Activated CD8-positive, alpha-beta memory T cell treated with anti-CD3 and anti-CD28 coated beads, Interleukin-2, amount 10 ng/mL, durations not matched to agents 7 days and 5 days (primary cell): ENCODE results near the gene USP3. TPM values are rescaled to one million over a fixed set of nuclear protein-coding genes. Genes with fewer than 3 reads are reported as not detected.
"Not testable (repeated sequence)": the region's sequence is repeated elsewhere in the genome, so short reads cannot be mapped to it uniquely, and the experiment has no call there.

Experiments
- ATAC-seq: fragments of 150-1000 bp; cut with Tn5 transposase; one replicate; pipeline ENCODE4 v1.10.0; 2021; ENCODE audit warnings: moderate library complexity
- CTCF ChIA-PET: fragments of 350-600 bp; sonication (Branson Sonifier 250); formaldehyde crosslinking; loops from one replicate; lab custom pipeline; 2021; ENCODE audit warnings: antibody characterized with exemption; lab: Charles Lee
- DNase-seq: peaks from one replicate; pipeline ENCODE4 v3.0.0-alpha.2; 2020
- H3K27ac Mint-ChIP-seq: one replicate; pipeline ENCODE4 v1.8.0; 2021; ENCODE audit warnings: mild to moderate bottlenecking, mixed read lengths
- H3K27me3 Mint-ChIP-seq: one replicate; pipeline ENCODE4 v1.8.0; 2021; ENCODE audit warnings: mixed read lengths
- H3K36me3 Mint-ChIP-seq: one replicate; pipeline ENCODE4 v1.8.0; 2021; ENCODE audit warnings: mild to moderate bottlenecking, mixed read lengths
- H3K4me1 Mint-ChIP-seq: one replicate; pipeline ENCODE4 v1.8.0; 2021; ENCODE audit warnings: mixed read lengths
- H3K4me3 Mint-ChIP-seq: one replicate; pipeline ENCODE4 v1.8.0; 2021; ENCODE audit warnings: mild to moderate bottlenecking, moderate library complexity, mixed read lengths
- H3K9me3 Mint-ChIP-seq: one replicate; pipeline ENCODE4 v1.8.0; 2022; ENCODE audit warnings: low read depth, mixed read lengths
- total RNA-seq, 2 experiments: library from RNA; stranded (reverse); gene quantifications; one replicate each; pipeline ENCODE4 v1.2.3, GENCODE V29; 2021

USP3 gene
- total RNA-seq, 2 experiments from 2014 or later, result 50.5 to 67.1 TPM

DNA sequence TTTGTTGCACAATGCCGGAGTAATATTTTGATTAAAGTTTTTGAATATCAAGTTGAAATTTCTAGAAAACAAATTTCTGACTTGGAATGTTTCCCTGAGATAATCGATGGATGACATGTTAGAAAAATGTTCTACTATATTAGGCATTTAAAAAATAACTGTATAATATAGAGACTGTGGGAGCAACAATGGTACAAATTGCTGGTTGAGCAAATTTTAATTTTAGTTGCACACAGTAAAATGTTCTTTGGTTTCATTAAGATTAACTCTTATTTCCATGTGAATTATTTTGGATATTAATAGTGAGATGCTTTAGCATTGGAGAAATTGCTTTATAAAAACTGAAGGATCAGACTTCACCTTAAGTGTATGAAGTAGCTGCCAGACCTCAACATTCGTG is 9.3 kb downstream of the USP3 start:
- H3K4me1 Mint-ChIP-seq, result peaks cover 70% of the 10 kb centered on the region
- no peak overlapping the region for H3K27ac Mint-ChIP-seq
- CTCF ChIA-PET, result interaction anchor here (1.0 to 1.1 kb wide), 3 partner anchors 8 to 26 kb away, joined by 3 to 5 read pairs (median 3); no protein-coding TSS in a partner anchor
- H3K36me3 Mint-ChIP-seq, result peaks cover 1% of the 10 kb centered on the region
- no peak for ATAC-seq
- no peak for DNase-seq
- H3K9me3 Mint-ChIP-seq, result no peaks in the 10 kb centered on the region
- H3K27me3 Mint-ChIP-seq, result no peaks in the 10 kb centered on the region
- H3K4me3 Mint-ChIP-seq, result no peak overlapping the region

DNA sequence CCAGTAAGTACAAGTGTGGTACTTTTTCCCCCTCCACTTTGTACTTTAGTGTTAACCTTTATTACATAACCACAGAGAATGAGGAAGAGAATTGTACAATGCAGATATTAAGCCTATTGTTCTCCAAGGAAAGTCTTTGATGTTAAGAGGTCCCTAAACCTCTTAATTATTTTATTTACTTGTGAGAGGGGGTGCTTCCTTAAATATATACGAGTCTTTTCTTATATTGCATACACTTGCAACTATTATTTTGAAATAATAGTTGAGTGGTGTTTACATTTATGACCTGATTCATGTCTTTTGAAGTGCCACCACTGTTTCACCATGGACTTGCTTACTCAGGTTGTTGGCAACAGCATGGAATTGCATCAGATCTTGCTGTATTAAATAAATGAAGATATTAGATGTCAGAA is 10.1 kb downstream of the USP3 start:
- H3K4me3 Mint-ChIP-seq, result no peak overlapping the region
- H3K27ac Mint-ChIP-seq, result no peak overlapping the region
- CTCF ChIA-PET, result interaction anchor here (0.9 to 1.1 kb wide), 3 partner anchors 9 to 85 kb away, joined by 3 read pairs; no protein-coding TSS in a partner anchor
- H3K36me3 Mint-ChIP-seq, result peaks cover 1% of the 10 kb centered on the region
- H3K27me3 Mint-ChIP-seq, result no peaks in the 10 kb centered on the region
- peaks cover 67% of the 10 kb centered on the region for H3K4me1 Mint-ChIP-seq
- ATAC-seq (no peak), DNase-seq (no peak)
- H3K9me3 Mint-ChIP-seq, result no peaks in the 10 kb centered on the region

DNA sequence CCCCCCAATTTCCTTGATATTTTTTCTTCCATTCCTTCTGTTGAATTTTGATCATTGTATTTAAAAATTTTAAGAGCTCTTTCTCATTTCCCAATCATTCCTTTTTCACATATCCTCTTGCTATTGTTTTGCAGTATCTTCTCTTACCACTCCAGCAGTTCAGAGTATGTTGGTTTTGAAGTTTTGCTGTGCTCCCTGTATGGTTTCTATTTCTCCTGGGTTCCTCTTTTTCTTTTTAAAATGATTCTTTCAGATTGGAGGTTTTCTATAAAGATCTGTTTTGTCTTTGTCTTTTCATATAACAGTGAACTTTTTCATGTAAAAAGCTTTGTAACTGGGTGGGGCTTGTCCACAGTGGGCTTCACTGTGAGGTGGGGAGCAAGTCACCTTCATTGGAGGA is 12.8 kb downstream of the USP3 start:
- CTCF ChIA-PET, result interaction anchor here (0.8 to 1.5 kb wide), 6 partner anchors 18 to 83 kb away, joined by 3 to 6 read pairs (median 4); no protein-coding TSS in a partner anchor
- ATAC-seq (no peak), DNase-seq (no peak)
- Mint-ChIP-seq H3K4me3 (no peak overlapping the region), H3K27ac (no peak overlapping the region), H3K9me3 (no peaks in the 10 kb centered on the region), H3K4me1 (peaks cover 47% of the 10 kb centered on the region), H3K27me3 (no peaks in the 10 kb centered on the region), H3K36me3 (peaks cover 3% of the 10 kb centered on the region)

DNA sequence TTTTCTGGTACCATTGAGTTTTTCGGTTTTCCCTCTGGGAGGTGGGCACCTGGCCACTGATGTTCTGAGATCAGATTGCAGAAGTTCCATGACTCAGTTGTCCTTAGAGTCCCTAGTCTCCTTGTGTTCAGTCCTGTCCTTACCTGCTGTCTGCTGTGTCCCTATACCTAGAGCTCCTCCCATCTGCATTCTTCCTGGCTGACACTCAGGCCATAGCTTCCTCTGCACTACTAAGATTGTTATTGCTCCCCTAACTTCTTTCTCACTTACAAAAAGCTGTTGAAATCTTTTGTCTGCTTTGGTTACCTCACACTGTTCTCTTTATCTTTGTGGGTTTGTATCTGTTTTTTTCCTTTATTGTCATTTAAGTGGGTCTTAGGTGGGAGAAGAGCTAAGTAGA is 13.2 kb downstream of the USP3 start:
- H3K27ac Mint-ChIP-seq, result peak overlapping the region; percentile 3

DNA sequence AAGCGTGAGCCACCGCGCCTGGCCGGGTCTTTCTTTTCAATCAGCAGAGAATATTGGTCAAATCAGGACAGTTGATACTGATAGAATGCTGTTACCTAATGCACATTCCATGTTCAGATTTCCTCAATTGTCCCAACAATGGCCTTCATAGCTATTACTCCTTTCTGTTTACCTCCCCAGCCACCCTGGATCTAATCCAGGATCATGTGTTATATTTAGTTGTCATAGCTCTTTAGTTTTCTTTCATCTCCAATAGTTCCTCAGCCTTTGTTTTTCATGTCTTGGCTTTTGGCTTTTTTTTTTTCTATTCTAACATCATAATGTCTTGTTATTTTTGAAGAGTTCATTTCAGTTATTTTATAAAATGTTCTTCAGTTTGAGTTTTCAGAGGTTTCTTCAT is 14.6 kb downstream of the USP3 start:
- DNase-seq (no peak), ATAC-seq (no peak)
- CTCF ChIA-PET, result interaction anchor here (0.7 to 3.0 kb wide), 4 partner anchors 11 to 51 kb away, joined by 3 to 13 read pairs (median 4); no protein-coding TSS in a partner anchor
- Mint-ChIP-seq H3K27me3 (no peaks in the 10 kb centered on the region), H3K36me3 (peaks cover 3% of the 10 kb centered on the region), H3K4me3 (no peak overlapping the region), H3K27ac (no peak overlapping the region), H3K9me3 (no peaks in the 10 kb centered on the region), H3K4me1 (peaks cover 47% of the 10 kb centered on the region)

More for the DNA sequence above, 13.2 kb downstream of the USP3 start:
- Mint-ChIP-seq H3K4me3 (no peak overlapping the region), H3K4me1 (peaks cover 44% of the 10 kb centered on the region), H3K36me3 (peaks cover 3% of the 10 kb centered on the region), H3K27me3 (no peaks in the 10 kb centered on the region), H3K9me3 (no peaks in the 10 kb centered on the region)
- no peak for DNase-seq
- CTCF ChIA-PET, result interaction anchor here (0.8 to 1.5 kb wide), 8 partner anchors 10 to 83 kb away, joined by 3 to 6 read pairs (median 4); no protein-coding TSS in a partner anchor
- ATAC-seq, result peak; percentile 63

DNA sequence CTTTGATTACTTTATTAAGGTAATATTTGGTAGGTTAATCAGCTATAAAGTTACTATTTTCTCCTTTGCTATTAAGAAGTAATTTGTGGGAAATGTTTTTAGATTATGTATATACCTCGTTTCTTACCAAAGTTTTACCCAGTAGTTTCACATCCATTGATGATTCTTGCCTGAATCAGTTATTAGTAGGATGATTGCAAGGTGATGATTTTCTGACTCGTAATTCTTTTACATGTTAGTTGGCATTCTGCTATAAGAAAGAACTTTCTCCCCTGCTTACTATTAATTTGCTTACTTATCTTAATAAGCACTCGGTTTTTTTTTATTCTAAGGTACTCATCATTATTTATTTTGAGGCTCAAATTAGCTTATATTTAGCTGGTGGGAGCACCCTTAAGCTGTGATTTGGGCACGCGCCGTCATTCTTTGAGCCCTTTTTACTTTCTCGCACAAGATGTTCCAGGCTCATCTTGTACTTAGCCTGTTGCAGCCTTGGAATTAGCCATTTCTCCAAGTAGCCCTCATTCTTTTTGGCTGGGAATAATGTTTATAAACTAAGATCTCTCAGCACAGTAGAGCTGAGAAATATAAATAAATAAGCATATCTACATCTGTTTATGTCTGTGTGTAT is 15.3 kb downstream of the USP3 start:
- peaks cover 3% of the 10 kb centered on the region for H3K36me3 Mint-ChIP-seq
- H3K27me3 Mint-ChIP-seq, result no peaks in the 10 kb centered on the region
- H3K27ac Mint-ChIP-seq, result no peak overlapping the region
- H3K4me1 Mint-ChIP-seq, result peaks cover 44% of the 10 kb centered on the region
- no peak for DNase-seq
- ATAC-seq, result no peak
- H3K4me3 Mint-ChIP-seq, result no peak overlapping the region
- H3K9me3 Mint-ChIP-seq, result no peaks in the 10 kb centered on the region
- CTCF ChIA-PET, result interaction anchor here (0.7 to 3.0 kb wide), 6 partner anchors 8 to 1042 kb away, joined by 3 to 13 read pairs (median 4); no protein-coding TSS in a partner anchor

DNA sequence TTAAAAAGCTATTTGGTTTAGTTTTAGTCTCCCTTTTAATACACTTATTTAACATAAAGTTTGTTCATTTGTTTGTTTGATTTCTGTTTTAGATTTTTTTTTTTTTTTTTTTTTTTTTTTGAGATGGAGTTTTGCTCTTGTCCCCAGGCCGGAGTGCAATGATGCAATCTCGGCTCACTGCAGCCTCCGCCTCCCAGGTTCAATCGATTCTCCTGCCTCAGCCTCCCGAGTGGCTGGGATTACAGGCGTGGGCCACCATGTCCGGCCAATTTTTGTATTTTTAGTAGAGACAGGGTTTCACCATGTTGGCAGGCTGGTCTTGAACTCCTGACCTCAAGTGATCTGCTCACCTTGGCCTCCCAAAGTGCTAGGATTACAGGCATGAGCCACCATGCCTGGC is 16.1 kb downstream of the USP3 start:
- not testable (repeated sequence) for H3K4me3 Mint-ChIP-seq, DNase-seq, H3K27me3 Mint-ChIP-seq, H3K36me3 Mint-ChIP-seq, H3K27ac Mint-ChIP-seq, ATAC-seq, H3K9me3 Mint-ChIP-seq
- peaks cover 45% of the 10 kb centered on the region for H3K4me1 Mint-ChIP-seq
- CTCF ChIA-PET, result interaction anchor here (0.7 to 3.0 kb wide), 6 partner anchors 9 to 1043 kb away, joined by 3 to 13 read pairs (median 4); no protein-coding TSS in a partner anchor

DNA sequence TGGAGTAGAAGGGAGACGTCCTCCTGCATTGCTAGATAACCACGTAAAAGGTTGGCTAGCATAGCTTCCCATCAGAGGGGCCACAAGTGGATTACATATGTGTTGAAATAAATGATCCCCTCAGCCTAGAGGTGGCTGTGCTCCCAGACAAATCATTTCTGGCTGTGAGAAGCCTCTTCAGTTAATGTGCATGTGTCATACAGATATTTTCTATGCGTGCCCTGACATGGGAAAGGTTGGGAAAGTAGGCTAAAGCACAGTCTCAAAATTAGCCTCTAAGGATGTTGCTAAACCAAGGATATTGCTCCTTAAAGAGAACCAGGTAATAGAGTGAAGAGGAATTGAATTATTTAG is 17.8 kb downstream of the USP3 start:
- DNase-seq (no peak), ATAC-seq (no peak)
- H3K4me3 Mint-ChIP-seq, result no peak overlapping the region
- no peaks in the 10 kb centered on the region for H3K9me3 Mint-ChIP-seq
- peaks cover 39% of the 10 kb centered on the region for H3K4me1 Mint-ChIP-seq
- CTCF ChIA-PET, result interaction anchor here (1.5 kb wide), 1 partner anchor 12 kb away, joined by 3 read pairs; no protein-coding TSS in a partner anchor
- no peak overlapping the region for H3K27ac Mint-ChIP-seq
- H3K36me3 Mint-ChIP-seq, result peaks cover 6% of the 10 kb centered on the region
- H3K27me3 Mint-ChIP-seq, result no peaks in the 10 kb centered on the region

DNA sequence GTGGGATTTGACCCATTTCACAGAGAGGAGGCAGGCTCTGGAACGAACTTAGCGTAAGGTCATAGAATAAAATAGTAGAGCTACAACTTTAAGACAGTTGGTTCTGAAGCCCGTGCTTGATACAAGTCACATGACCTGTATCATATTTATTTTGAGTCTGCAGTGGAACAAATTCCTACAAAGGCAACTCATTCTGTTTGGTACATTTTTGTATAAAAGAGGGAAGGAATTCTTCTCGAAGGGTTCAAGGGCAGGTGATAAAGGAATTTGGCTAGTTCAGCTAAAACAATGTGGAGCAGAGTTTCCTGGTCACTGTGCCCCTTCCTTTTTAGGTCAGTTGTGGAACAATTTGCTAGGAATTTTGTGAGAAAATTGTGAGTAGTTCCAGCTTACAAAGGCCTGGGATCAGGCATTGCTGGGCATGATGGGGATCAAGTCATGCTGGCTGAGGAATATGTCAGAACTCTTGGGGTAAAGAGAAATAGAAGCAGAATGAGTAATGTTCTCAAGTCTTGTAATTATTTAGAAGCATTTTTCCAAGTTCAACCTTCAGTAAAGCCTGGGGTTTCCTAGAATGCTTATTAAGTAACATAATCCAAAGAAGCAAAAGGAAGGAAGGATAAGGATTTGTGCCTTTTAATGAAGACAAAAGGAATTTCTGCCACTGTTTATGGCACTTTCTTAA is 19.1 kb downstream of the USP3 start:
- H3K4me1 Mint-ChIP-seq, result peaks cover 38% of the 10 kb centered on the region
- H3K27ac Mint-ChIP-seq, result no peak overlapping the region
- H3K4me3 Mint-ChIP-seq, result no peak overlapping the region
- DNase-seq, result no peak
- H3K27me3 Mint-ChIP-seq, result no peaks in the 10 kb centered on the region
- CTCF ChIA-PET, result interaction anchor here (1.2 to 1.5 kb wide), 2 partner anchors 11 to 19 kb away, joined by 3 read pairs; partner anchors contain the start of gene USP3
- peaks cover 8% of the 10 kb centered on the region for H3K36me3 Mint-ChIP-seq
- H3K9me3 Mint-ChIP-seq, result no peaks in the 10 kb centered on the region
- ATAC-seq, result no peak

DNA sequence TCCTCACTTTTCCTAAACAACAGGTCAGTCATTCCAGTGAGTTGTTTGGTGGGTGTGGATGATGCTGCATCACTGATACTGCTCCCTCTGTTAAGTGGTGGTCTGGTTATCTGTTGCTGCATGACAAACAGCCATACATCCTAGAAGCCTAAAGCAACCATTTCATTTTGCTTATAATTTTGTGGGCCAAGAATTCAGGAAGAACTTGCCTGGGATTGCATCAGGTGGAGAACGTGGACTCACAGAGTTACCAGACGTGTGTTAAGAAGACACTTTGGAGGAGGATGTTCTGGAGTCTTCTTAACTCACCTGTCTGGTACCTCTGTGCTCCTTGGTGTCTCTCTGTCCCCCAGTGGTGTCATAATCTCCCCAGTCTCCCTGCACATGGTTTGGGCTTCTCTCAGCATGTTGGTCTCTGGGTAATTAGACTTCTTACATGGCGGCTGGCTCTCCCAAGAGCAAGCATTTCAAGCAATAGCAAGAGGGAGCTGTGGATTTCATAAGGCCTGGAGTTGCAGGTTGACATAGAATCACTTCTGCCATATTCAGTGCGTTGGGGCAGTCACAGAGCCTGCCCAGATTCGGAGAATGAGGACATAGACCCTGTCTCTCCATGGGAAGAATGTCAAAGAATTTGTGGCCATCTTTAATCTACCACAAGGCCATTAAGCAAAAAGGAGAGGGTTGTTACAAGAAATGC is 20.1 kb downstream of the USP3 start:
- peaks cover 10% of the 10 kb centered on the region for H3K36me3 Mint-ChIP-seq
- H3K4me1 Mint-ChIP-seq, result peaks cover 32% of the 10 kb centered on the region
- H3K27me3 Mint-ChIP-seq, result no peaks in the 10 kb centered on the region
- CTCF ChIA-PET, result no interaction called here
- DNase-seq (no peak), ATAC-seq (no peak)
- H3K4me3 Mint-ChIP-seq, result no peak overlapping the region
- H3K27ac Mint-ChIP-seq, result no peak overlapping the region
- H3K9me3 Mint-ChIP-seq, result no peaks in the 10 kb centered on the region

DNA sequence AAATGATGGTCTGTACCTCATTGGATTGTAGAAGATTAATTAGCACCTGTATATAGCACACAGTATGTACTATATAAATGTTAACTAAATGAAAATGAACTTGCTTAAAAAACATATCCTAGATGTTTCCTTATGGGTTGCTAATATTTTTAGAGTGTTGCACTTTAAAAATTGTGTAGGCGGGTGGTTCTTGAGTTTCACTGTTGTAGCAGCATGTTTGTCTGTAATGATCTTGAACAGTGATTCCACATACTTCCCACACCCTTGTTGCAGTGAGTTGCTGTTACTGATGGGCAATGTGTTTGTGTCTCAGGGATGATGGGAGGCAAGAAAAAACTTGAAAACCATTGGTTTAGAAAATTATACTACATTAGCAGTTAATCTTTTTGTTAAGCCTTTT is 22.0 kb downstream of the USP3 start:
- H3K27ac Mint-ChIP-seq, result no peak overlapping the region
- H3K4me3 Mint-ChIP-seq, result no peak overlapping the region
- H3K4me1 Mint-ChIP-seq, result peaks cover 40% of the 10 kb centered on the region
- ATAC-seq (no peak), DNase-seq (no peak)
- peaks cover 15% of the 10 kb centered on the region for H3K36me3 Mint-ChIP-seq
- CTCF ChIA-PET, result interaction anchor here (1.1 to 1.2 kb wide), 2 partner anchors 14 to 20 kb away, joined by 3 read pairs; no protein-coding TSS in a partner anchor
- no peaks in the 10 kb centered on the region for H3K27me3 Mint-ChIP-seq
- no peaks in the 10 kb centered on the region for H3K9me3 Mint-ChIP-seq

DNA sequence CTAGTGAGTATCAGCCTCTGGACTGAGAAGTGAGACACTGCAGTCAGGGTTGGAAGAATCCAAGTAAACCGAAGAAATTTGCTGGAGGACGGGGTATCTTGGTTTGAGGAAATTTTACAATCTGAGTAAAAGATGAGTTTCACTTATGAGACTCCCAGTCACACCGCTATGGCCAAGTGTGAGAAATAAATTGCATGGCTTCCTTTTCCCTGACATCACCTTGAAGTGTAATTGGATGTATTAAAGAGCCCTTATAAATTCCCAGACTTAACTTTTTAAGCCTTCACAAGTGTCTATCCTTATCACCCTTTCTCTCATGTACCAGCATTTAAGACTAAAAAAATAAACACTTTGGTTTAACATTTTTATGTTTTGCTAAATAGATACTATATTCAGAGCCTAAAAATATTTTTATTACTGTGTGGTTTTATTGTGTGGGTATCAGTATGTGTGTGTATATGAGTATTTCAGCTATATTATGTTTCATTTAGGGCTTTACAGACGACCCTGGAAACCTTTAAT is 23.8 kb downstream of the USP3 start:
- DNase-seq, result no peak
- peaks cover 36% of the 10 kb centered on the region for H3K4me1 Mint-ChIP-seq
- H3K36me3 Mint-ChIP-seq, result peaks cover 17% of the 10 kb centered on the region
- ATAC-seq, result no peak
- CTCF ChIA-PET, result no interaction called here
- no peak overlapping the region for H3K4me3 Mint-ChIP-seq
- no peaks in the 10 kb centered on the region for H3K9me3 Mint-ChIP-seq
- H3K27me3 Mint-ChIP-seq, result no peaks in the 10 kb centered on the region
- no peak overlapping the region for H3K27ac Mint-ChIP-seq

DNA sequence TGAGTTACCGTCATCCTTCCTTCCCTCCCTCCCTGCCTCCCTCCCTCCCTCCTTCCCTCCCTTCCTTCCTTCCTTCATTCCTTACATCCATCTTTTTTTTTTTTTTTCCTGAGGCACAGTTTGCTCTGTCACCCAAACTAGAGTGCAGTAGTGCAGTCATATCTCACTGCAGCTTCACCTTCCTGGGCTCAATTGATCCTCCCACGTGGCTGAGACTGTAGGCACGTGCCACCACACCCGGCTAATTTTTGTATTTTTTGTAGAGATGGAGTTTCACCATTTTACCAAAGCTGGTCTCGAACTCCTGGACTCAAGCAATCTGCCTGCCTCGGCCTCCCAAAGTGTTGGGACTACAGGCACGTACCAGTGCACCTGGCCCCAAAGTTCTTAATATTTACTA is 25.8 kb downstream of the USP3 start:
- peaks cover 17% of the 10 kb centered on the region for H3K36me3 Mint-ChIP-seq
- CTCF ChIA-PET, result interaction anchor here (1.2 kb wide), 1 partner anchor 64 kb away, joined by 5 read pairs; no protein-coding TSS in a partner anchor
- no peak overlapping the region for H3K4me3 Mint-ChIP-seq
- H3K27me3 Mint-ChIP-seq, result no peaks in the 10 kb centered on the region
- no peak for DNase-seq
- H3K27ac Mint-ChIP-seq, result no peak overlapping the region
- no peaks in the 10 kb centered on the region for H3K9me3 Mint-ChIP-seq
- H3K4me1 Mint-ChIP-seq, result peaks cover 28% of the 10 kb centered on the region
- ATAC-seq, result no peak
